IMR-90 (cell line): Measurements from ENCODE around the gene C1orf74. TPM values are rescaled to one million over a fixed set of nuclear protein-coding genes. Genes with fewer than 3 reads are reported as not detected.

Source experiments
- ATAC-seq: fragments of 200-7000 bp; cut with Tn5 transposase; 2 replicates; pipeline ENCODE4 v1.9.1; 2020; ENCODE audit warnings: low read depth, mild to moderate bottlenecking, moderate library complexity
- BruUV-seq: library from RNA; stranded (reverse); fragments of 400-500 nt; replicated peaks from 2 replicates; lab custom pipeline; 2021; lab: Mats Ljungman, UMichigan
- CTCF ChIA-PET: fragments of 300-600 bp; formaldehyde crosslinking; extraction: SDS; loops from one replicate; lab custom pipeline; 2021; ENCODE audit warnings: antibody characterized with exemption; lab: Yijun Ruan, JAX
- POLR2A ChIA-PET: fragments of 300-600 bp; sonication (Branson Sonifier 250); formaldehyde crosslinking; loops from one replicate; lab custom pipeline; 2022; ENCODE audit warnings: antibody characterized with exemption; ENCODE audit not compliant: unreplicated experiment; lab: Charles Lee
- DNase-seq: peaks from one replicate; pipeline ENCODE4 v3.0.0; 2013
- H2AFZ ChIP-seq: replicated peaks from 2 replicates; pipeline ENCODE3; 2013; ENCODE audit warnings: low read length, mild to moderate bottlenecking; ENCODE audit not compliant: poor library complexity
- H2AK5ac ChIP-seq: 2 replicates; pipeline ENCODE4 v1.6.1; 2013; ENCODE audit warnings: low read depth, low read length, inconsistent platforms
- H2AK9ac ChIP-seq: replicated peaks from 2 replicates; pipeline ENCODE3; 2013; ENCODE audit warnings: mild to moderate bottlenecking, low read depth, low read length, moderate library complexity; ENCODE audit not compliant: poor library complexity
- H2BK120ac ChIP-seq: 2 replicates; pipeline ENCODE4 v1.6.1; 2013; ENCODE audit warnings: low read depth, low read length, inconsistent platforms
- H2BK15ac ChIP-seq: 3 replicates; pipeline ENCODE4 v1.6.1; 2013; ENCODE audit warnings: low read depth, low read length, inconsistent platforms
- H2BK20ac ChIP-seq: 2 replicates; pipeline ENCODE4 v1.6.1; 2013; ENCODE audit warnings: low read depth, mild to moderate bottlenecking, inconsistent platforms, low read length, moderate library complexity
- H2BK5ac ChIP-seq: 2 replicates; pipeline ENCODE4 v1.6.1; 2013; ENCODE audit warnings: mild to moderate bottlenecking, low read depth, low read length, inconsistent platforms; ENCODE audit not compliant: poor library complexity, severe bottlenecking
- H3K14ac ChIP-seq: replicated peaks from 2 replicates; pipeline ENCODE4 v1.6.1; 2013; ENCODE audit warnings: low read depth, low read length, inconsistent platforms
- H3K18ac ChIP-seq: 2 replicates; pipeline ENCODE4 v1.6.1; 2013; ENCODE audit warnings: low read depth, low read length, control low read depth
- H3K23ac ChIP-seq: 2 replicates; pipeline ENCODE4 v1.6.1; 2013; ENCODE audit warnings: low read depth, low read length, inconsistent platforms
- H3K27ac ChIP-seq: 2 replicates; pipeline ENCODE4 v1.5.1; 2013; ENCODE audit warnings: mild to moderate bottlenecking, control low read depth, low read length; ENCODE audit not compliant: insufficient read depth
- H3K27me3 ChIP-seq: 2 replicates; pipeline ENCODE4 v1.6.1; 2013; ENCODE audit warnings: low read length; ENCODE audit not compliant: control insufficient read depth, insufficient read depth
- H3K36me3 ChIP-seq: 2 replicates; pipeline ENCODE4 v1.6.1; 2013; ENCODE audit warnings: low read length, mixed read lengths; ENCODE audit not compliant: control insufficient read depth, insufficient read depth
- H3K4ac ChIP-seq: 2 replicates; pipeline ENCODE4 v1.6.1; 2013; ENCODE audit warnings: low read depth, low read length, inconsistent platforms
- H3K4me1 ChIP-seq: 2 replicates; pipeline ENCODE4 v1.6.1; 2013; ENCODE audit warnings: low read length, mixed read lengths; ENCODE audit not compliant: control insufficient read depth, insufficient read depth
- H3K4me2 ChIP-seq: 2 replicates; pipeline ENCODE4 v1.6.1; 2013; ENCODE audit warnings: low read depth, mild to moderate bottlenecking, control low read depth, low read length, moderate library complexity
- H3K4me3 ChIP-seq: 2 replicates; pipeline ENCODE4 v1.5.1; 2013; ENCODE audit warnings: low read depth, mild to moderate bottlenecking, control low read depth, low read length, moderate library complexity; ENCODE audit not compliant: insufficient read depth
- H3K56ac ChIP-seq: 2 replicates; pipeline ENCODE4 v1.6.1; 2013; ENCODE audit warnings: low read length, inconsistent platforms; ENCODE audit not compliant: insufficient read depth; ENCODE audit errors: extremely low read depth
- H3K79me1 ChIP-seq, 2 experiments: 2 replicates each; pipeline ENCODE4 v1.6.1; 2013; ENCODE audit warnings: low read length in 2 of 2, inconsistent platforms in 1 of 2, low read depth in 1 of 2
- H3K9ac ChIP-seq: 2 replicates; pipeline ENCODE4 v1.6.1; 2013; ENCODE audit warnings: low read depth, low read length, control low read depth
- H3K9me1 ChIP-seq: 2 replicates; pipeline ENCODE4 v1.6.1; 2013; ENCODE audit warnings: low read length, inconsistent platforms; ENCODE audit not compliant: insufficient read depth
- H3K9me3 ChIP-seq: 2 replicates; pipeline ENCODE4 v1.6.1; 2013; ENCODE audit warnings: low read length; ENCODE audit not compliant: control insufficient read depth, insufficient read depth
- H4K20me1 ChIP-seq: 2 replicates; pipeline ENCODE4 v1.6.1; 2013; ENCODE audit warnings: low read length, inconsistent platforms; ENCODE audit not compliant: insufficient read depth
- H4K5ac ChIP-seq: 2 replicates; pipeline ENCODE4 v1.6.1; 2013; ENCODE audit warnings: mild to moderate bottlenecking, low read depth, low read length, control low read depth
- H4K8ac ChIP-seq, 2 experiments: 2 replicates each; pipeline ENCODE4 v1.6.1; 2013; ENCODE audit warnings: low read depth in 2 of 2, low read length in 2 of 2, control low read depth in 1 of 2, inconsistent platforms in 1 of 2
- H4K91ac ChIP-seq: 2 replicates; pipeline ENCODE4 v1.6.1; 2013; ENCODE audit warnings: low read depth, low read length, inconsistent platforms; ENCODE audit not compliant: insufficient read depth
- CEBPB ChIP-seq: IDR thresholded peaks from 2 replicates; pipeline ENCODE4 v1.6.1; 2012; ENCODE audit warnings: low read depth, low read length, improper control_type of control experiment
- FOS ChIP-seq: fragments of 150-350 bp; IDR thresholded peaks from 2 replicates; pipeline ENCODE4 v1.6.1; 2016; ENCODE audit warnings: low read depth, low read length
- MAZ ChIP-seq: IDR thresholded peaks from 2 replicates; pipeline ENCODE4 v1.6.1; 2012; ENCODE audit warnings: low read depth, mild to moderate bottlenecking, low read length, improper control_type of control experiment, moderate library complexity, borderline replicate concordance
- NFE2L2 ChIP-seq: fragments of 150-350 bp; IDR thresholded peaks from 2 replicates; pipeline ENCODE4 v1.6.1; 2016; ENCODE audit warnings: low read depth, mild to moderate bottlenecking, low read length
- POLR2A ChIP-seq: IDR thresholded peaks from 2 replicates; pipeline ENCODE4 v1.6.1; 2012; ENCODE audit warnings: mild to moderate bottlenecking, low read depth, low read length
- RAD21 ChIP-seq: IDR thresholded peaks from 2 replicates; pipeline ENCODE4 v1.6.1; 2012; ENCODE audit warnings: low read length, improper control_type of control experiment
- SMC3 ChIP-seq: fragments of 150-350 bp; IDR thresholded peaks from 2 replicates; pipeline ENCODE4 v1.6.1; 2016; ENCODE audit warnings: low read depth, mild to moderate bottlenecking, antibody characterized with exemption, low read length, moderate library complexity
- WGBS, 2 experiments: methylation state at CpG; one replicate each; pipeline versions ENCODE4 v1.1.5 to v1.1.7; 2013; ENCODE audit warnings: missing lambda C conversion rate in 2 of 2; ENCODE audit not compliant: insufficient read length in 1 of 2; ENCODE audit errors: extremely low coverage in 2 of 2; 5-methylcytosine and 5-hydroxymethylcytosine counted together
- dilution Hi-C: fragments of 300-500 bp; cut with HindIII; formaldehyde crosslinking; loops from one replicate; pipeline ENCODE4 v1.14.3; 2018; ENCODE audit warnings: low sequenced_read_pairs; ENCODE audit not compliant: unreplicated experiment
- in situ Hi-C: fragments of 300-500 bp; cut with MboI; formaldehyde crosslinking; loops from 3 replicates; pipeline ENCODE4 v1.14.3; 2019; ENCODE audit warnings: low sequenced_read_pairs, inconsistent platforms, mixed read lengths
- intact Hi-C: fragments of 100-400 bp; cut with micrococcal nuclease; formaldehyde crosslinking; loops from 2 replicates; pipeline ENCODE4 v1.10.0; 2022
- polyA plus RNA-seq, 3 experiments: library from polyadenylated mRNA; depleted of rRNA; stranded (reverse); fragments of >200 nt; gene quantifications; 2 replicates each; pipeline ENCODE4 v1.2.3, GENCODE V29; 2012; ENCODE audit warnings: low replicate concordance in 1 of 3
- total RNA-seq: library from RNA; depleted of rRNA; stranded (reverse); fragments of >200 nt; gene quantifications from 2 replicates; pipeline ENCODE4 v1.2.3, GENCODE V29; 2012
- TF ChIP-seq, protein P1 (sequence below): conservative IDR thresholded peaks from 2 replicates; pipeline ENCODE4 v1.5.1; 2012; ENCODE audit warnings: mild to moderate bottlenecking, low read depth, low read length, improper control_type of control experiment

C1orf74 gene
- total and polyA plus RNA-seq, 2 of the 4 experiments (the other 2 are of a cell fraction) = 1.1 to 4.3 TPM

DNA sequence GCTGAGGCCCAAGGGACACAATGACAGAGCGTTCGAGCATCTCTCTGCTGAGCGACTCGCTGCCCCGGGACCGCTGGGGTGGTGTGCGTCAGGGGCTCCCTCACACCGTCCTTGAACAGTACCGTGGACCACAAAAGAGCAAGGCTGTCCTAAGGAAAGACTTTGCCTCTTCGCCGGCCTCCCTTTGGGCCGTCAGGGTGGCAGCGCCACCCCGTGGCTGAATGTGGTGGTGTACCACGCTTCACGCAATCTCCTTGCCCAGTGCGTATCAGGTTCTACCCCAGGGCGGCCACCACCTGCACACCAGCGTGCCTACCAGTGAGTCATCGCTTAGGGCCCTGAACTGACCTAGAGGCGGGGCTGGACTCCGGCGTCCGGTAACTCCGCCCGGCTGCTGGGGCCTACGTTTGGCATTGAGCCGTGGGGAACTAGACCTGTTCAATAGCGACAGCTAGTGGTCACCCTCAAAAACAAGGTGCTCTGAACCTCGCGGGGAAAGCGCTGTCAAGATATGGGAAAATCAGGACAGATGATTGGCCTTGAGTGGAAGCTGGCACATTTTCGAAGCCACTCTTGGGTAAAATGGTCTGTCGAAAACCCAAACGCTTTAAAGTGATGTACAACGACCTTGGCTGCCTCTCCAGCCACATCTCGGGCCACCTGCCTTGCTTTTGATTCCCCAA, 36.6 kb downstream of the C1orf74 start:
- no peak overlapping the region for H3K56ac ChIP-seq
- H3K4me2 ChIP-seq = peak overlapping the region; percentile 32
- H4K20me1 ChIP-seq = no peaks in the 10 kb centered on the region
- H3K27ac ChIP-seq = no peak overlapping the region
- H3K36me3 ChIP-seq = no peaks in the 10 kb centered on the region
- TF ChIP-seq, protein P1, sequence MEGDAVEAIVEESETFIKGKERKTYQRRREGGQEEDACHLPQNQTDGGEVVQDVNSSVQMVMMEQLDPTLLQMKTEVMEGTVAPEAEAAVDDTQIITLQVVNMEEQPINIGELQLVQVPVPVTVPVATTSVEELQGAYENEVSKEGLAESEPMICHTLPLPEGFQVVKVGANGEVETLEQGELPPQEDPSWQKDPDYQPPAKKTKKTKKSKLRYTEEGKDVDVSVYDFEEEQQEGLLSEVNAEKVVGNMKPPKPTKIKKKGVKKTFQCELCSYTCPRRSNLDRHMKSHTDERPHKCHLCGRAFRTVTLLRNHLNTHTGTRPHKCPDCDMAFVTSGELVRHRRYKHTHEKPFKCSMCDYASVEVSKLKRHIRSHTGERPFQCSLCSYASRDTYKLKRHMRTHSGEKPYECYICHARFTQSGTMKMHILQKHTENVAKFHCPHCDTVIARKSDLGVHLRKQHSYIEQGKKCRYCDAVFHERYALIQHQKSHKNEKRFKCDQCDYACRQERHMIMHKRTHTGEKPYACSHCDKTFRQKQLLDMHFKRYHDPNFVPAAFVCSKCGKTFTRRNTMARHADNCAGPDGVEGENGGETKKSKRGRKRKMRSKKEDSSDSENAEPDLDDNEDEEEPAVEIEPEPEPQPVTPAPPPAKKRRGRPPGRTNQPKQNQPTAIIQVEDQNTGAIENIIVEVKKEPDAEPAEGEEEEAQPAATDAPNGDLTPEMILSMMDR = peak; percentile 65
- TF ChIP-seq CEBPB (peak; percentile 41; the same call in 1 of the 2 replicates), RAD21 (peak; percentile 43), SMC3 (peak; percentile 36), NFE2L2 (no peak), POLR2A (no peak), MAZ (peak; percentile 12; the same call in 1 of the 2 replicates), FOS (peak; percentile 63; the same call in 1 of the 2 replicates)
- 0 out of 2 replicates have a peak, but pooled peaks cover 10% of the 10 kb centered on the region for H3K9me1 ChIP-seq
- no peak overlapping the region for H3K9ac ChIP-seq
- H3K23ac ChIP-seq = no peak overlapping the region
- ChIA-PET POLR2A (no interaction called here), CTCF (interaction anchor here (1.0 to 1.4 kb wide), 4 partner anchors 10 to 98 kb away, joined by 3 to 10 read pairs (median 4); no protein-coding TSS in a partner anchor)
- no peak overlapping the region; the same call in 1 of the 2 replicates for H4K5ac ChIP-seq
- no peak overlapping the region for H2BK5ac ChIP-seq
- peaks cover 3% of the 10 kb centered on the region; the same call in 1 of the 2 replicates for H3K4me1 ChIP-seq
- no peak overlapping the region for H2AK5ac ChIP-seq
- no peak overlapping the region for H3K14ac ChIP-seq
- H4K8ac ChIP-seq = no peak overlapping the region
- no peaks in the 10 kb centered on the region for H3K9me3 ChIP-seq
- no peak overlapping the region for H3K4ac ChIP-seq
- no peak overlapping the region for H2BK120ac ChIP-seq
- no peak overlapping the region for H2AK9ac ChIP-seq
- ATAC-seq = peak; percentile 94
- H3K27me3 ChIP-seq = 0 out of 2 replicates have a peak, but pooled peaks cover 1% of the 10 kb centered on the region
- H3K79me1 ChIP-seq = no peaks in the 10 kb centered on the region
- WGBS, 2 experiments = 13% methylated on average over 20 of the region's 37 CpGs; no CpG with 5 or more reads in 1 of the 2 experiments
- intact Hi-C loops = loop anchor here (1.0 to 5.0 kb wide), 5 partner anchors 54 to 178 kb away; no protein-coding TSS in a partner anchor
- no peak overlapping the region for H4K91ac ChIP-seq
- peak overlapping the region; percentile 91 for H2AFZ ChIP-seq
- dilution Hi-C loops = no loop called here
- no peak overlapping the region; the same call in 1 of the 2 replicates for H2BK20ac ChIP-seq
- DNase-seq = peak; percentile 89
- H3K18ac ChIP-seq = no peak overlapping the region
- no TSS peak for BruUV-seq
- H3K4me3 ChIP-seq = peak overlapping the region; percentile 6; the same call in 1 of the 2 replicates
- H2BK15ac ChIP-seq = no peak overlapping the region
- in situ Hi-C loops = no loop called here
